ENCODE data around the gene OPALIN. TPM values are rescaled to one million over a fixed set of nuclear protein-coding genes. Genes with fewer than 3 reads are reported as not detected.

OPALIN gene
- total and polyA plus RNA-seq, 10 of the 15 experiments (the other 5 are each of a cell fraction or from before 2014, with no cell fraction given): not detected

GRCh38 chr10:96295475-96295874, 63.3 kb downstream of the OPALIN start:
- Histone ChIP-seq H3K4me2 (ENCODE audit: control insufficient read depth, insufficient read depth) (no peak overlapping the region), H4K20me1 (ENCODE audit: control insufficient read depth, insufficient read depth) (no peaks in the 10 kb centered on the region), H3K36me3 (ENCODE audit: control insufficient read depth in 2 of 2, insufficient read depth in 2 of 2, low read length in 1 of 2) (no peaks in the 10 kb centered on the region), H2AFZ (ENCODE audit: control insufficient read depth, low read depth, low read length) (no peak overlapping the region), H3K4me3 (no peak overlapping the region), H3K9me3 (replicated peaks; ENCODE audit: control insufficient read depth, insufficient read depth, low read length) (no peaks in the 10 kb centered on the region), H3K4me1 (ENCODE audit: control insufficient read depth, insufficient read depth, low read length) (peaks cover 22% of the 10 kb centered on the region), H3K27me3 (replicated peaks in 1 of 2; ENCODE audit: control insufficient read depth in 2 of 2, insufficient read depth in 2 of 2, low read length in 1 of 2) (no peaks in the 10 kb centered on the region), H3K9ac (ENCODE audit: control insufficient read depth, insufficient read depth, low read length) (no peak overlapping the region), H3K27ac (ENCODE audit: control insufficient read depth, insufficient read depth) (no peak overlapping the region), H3K79me2 (ENCODE audit: control insufficient read depth, insufficient read depth, low read length) (no peaks in the 10 kb centered on the region)
- BruUV-seq (replicated peaks): no TSS peak
- SMC1A ChIA-PET (ENCODE audit: uncharacterized antibody, unreplicated experiment): interaction anchor here (0.6 to 7.2 kb wide), 12 partner anchors 23 to 601 kb away, joined by 3 to 424 read pairs (median 5); partner anchors contain the start of gene BLNK
- 3% methylated on average over 4 of the region's 4 CpGs for WGBS (ENCODE audit: insufficient coverage, insufficient replicate concordance, low lambda C conversion rate, missing lambda C conversion rate)
- TF ChIP-seq CBFB (IDR thresholded peaks at IDR 0.05; ENCODE audit: low read depth): no peak
- TF ChIP-seq RELA (IDR thresholded peaks at IDR 0.05; ENCODE audit: borderline replicate concordance, partially characterized antibody): no peak
- TF ChIP-seq RUNX3 (IDR thresholded peaks at IDR 0.05; ENCODE audit: low read length): no peak
- no peak for TF ChIP-seq CEBPZ (IDR thresholded peaks at IDR 0.05; ENCODE audit: low read depth, low read length)
- TF ChIP-seq, protein P1, sequence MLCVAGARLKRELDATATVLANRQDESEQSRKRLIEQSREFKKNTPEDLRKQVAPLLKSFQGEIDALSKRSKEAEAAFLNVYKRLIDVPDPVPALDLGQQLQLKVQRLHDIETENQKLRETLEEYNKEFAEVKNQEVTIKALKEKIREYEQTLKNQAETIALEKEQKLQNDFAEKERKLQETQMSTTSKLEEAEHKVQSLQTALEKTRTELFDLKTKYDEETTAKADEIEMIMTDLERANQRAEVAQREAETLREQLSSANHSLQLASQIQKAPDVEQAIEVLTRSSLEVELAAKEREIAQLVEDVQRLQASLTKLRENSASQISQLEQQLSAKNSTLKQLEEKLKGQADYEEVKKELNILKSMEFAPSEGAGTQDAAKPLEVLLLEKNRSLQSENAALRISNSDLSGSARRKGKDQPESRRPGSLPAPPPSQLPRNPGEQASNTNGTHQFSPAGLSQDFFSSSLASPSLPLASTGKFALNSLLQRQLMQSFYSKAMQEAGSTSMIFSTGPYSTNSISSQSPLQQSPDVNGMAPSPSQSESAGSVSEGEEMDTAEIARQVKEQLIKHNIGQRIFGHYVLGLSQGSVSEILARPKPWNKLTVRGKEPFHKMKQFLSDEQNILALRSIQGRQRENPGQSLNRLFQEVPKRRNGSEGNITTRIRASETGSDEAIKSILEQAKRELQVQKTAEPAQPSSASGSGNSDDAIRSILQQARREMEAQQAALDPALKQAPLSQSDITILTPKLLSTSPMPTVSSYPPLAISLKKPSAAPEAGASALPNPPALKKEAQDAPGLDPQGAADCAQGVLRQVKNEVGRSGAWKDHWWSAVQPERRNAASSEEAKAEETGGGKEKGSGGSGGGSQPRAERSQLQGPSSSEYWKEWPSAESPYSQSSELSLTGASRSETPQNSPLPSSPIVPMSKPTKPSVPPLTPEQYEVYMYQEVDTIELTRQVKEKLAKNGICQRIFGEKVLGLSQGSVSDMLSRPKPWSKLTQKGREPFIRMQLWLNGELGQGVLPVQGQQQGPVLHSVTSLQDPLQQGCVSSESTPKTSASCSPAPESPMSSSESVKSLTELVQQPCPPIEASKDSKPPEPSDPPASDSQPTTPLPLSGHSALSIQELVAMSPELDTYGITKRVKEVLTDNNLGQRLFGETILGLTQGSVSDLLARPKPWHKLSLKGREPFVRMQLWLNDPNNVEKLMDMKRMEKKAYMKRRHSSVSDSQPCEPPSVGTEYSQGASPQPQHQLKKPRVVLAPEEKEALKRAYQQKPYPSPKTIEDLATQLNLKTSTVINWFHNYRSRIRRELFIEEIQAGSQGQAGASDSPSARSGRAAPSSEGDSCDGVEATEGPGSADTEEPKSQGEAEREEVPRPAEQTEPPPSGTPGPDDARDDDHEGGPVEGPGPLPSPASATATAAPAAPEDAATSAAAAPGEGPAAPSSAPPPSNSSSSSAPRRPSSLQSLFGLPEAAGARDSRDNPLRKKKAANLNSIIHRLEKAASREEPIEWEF (IDR thresholded peaks at IDR 0.05; ENCODE audit: insufficient replicate concordance, low read depth, low read length): no peak
- TF ChIP-seq HDAC6 (IDR thresholded peaks at IDR 0.05; ENCODE audit: unreplicated experiment): no peak
- TF ChIP-seq BMI1 (IDR thresholded peaks at IDR 0.05; ENCODE audit: borderline replicate concordance): no peak
- TF ChIP-seq ETV6 (conservative IDR thresholded peaks at IDR 0.05 in 1 of 2, IDR thresholded peaks at IDR 0.05 in 1 of 2; ENCODE audit: borderline replicate concordance in 1 of 2, low read depth in 1 of 2): peak in 1 of 2 experiments; percentile 26; a peak in 1 of 4 replicates
- DNase-seq (ENCODE audit: low read depth, low spot score) (no peak), FAIRE-seq (no peak), ATAC-seq (no peak)
- CTCF ChIA-PET: interaction anchor here (0.6 to 10.9 kb wide), 16 partner anchors 8 to 602 kb away, joined by 3 to 790 read pairs (median 6); partner anchors contain the start of genes BLNK, DNTT and TCTN3
- RAD21 ChIA-PET (ENCODE audit: unreplicated experiment): interaction anchor here (0.7 to 7.5 kb wide), 6 partner anchors 20 to 602 kb away, joined by 3 to 428 read pairs (median 3); partner anchors contain the start of genes BLNK and TCTN3
- in situ Hi-C loops (cut with MboI): loop anchor here (5.0 kb wide), 2 partner anchors 68 to 273 kb away; no protein-coding TSS in a partner anchor
- intact Hi-C loops (cut with micrococcal nuclease; ENCODE audit: unreplicated experiment): loop anchor here (10.0 kb wide), 1 partner anchor 251 kb away; the partner anchor contains the start of gene CCNJ
- POLR2A ChIA-PET: interaction anchor here (0.5 to 1.7 kb wide), 3 partner anchors 12 to 87 kb away, joined by 3 to 8 read pairs (median 3); no protein-coding TSS in a partner anchor

Data from GM12878 (cell line).